H1 (cell line): ENCODE measurements around the gene ADIPOR2. TPM values are rescaled to one million over a fixed set of nuclear protein-coding genes. Genes with fewer than 3 reads are reported as not detected.

ENCODE experiments used
- CTCF ChIA-PET: fragments of 300-600 bp; sonication (Branson Sonifier 250); formaldehyde crosslinking; loops from one replicate; lab custom pipeline; 2021; ENCODE audit not compliant: partially characterized antibody; lab: Charles Lee
- POLR2A ChIA-PET: fragments of 300-600 bp; sonication (Branson Sonifier 250); formaldehyde crosslinking; loops from one replicate; lab custom pipeline; 2021; ENCODE audit warnings: inconsistent platforms; ENCODE audit not compliant: partially characterized antibody; lab: Charles Lee
- DNase-seq, 2 experiments: peaks; one replicate each; pipeline versions ENCODE4 v3.0.0 to v3.0.0-alpha.2; 2010 to 2022; ENCODE audit warnings: low spot score in 2 of 2, low read depth in 1 of 2, mixed read lengths in 1 of 2
- FAIRE-seq: peaks from 2 replicates; lab custom pipeline; 2011; peaks lifted over from hg19 to GRCh38; lab: Jason Lieb, UNC
- H2AFZ ChIP-seq: 2 replicates; pipeline ENCODE4 v1.8.1; 2012; ENCODE audit warnings: low read length, inconsistent platforms
- H2AK5ac ChIP-seq: 2 replicates; pipeline ENCODE4 v1.6.1; 2013; ENCODE audit warnings: low read depth, low read length
- H2BK120ac ChIP-seq: replicated peaks from 2 replicates; pipeline ENCODE3; 2013; ENCODE audit warnings: low read depth, low read length, inconsistent platforms
- H2BK12ac ChIP-seq: 2 replicates; pipeline ENCODE4 v1.6.1; 2013; ENCODE audit warnings: low read depth, low read length
- H2BK15ac ChIP-seq: 2 replicates; pipeline ENCODE4 v1.6.1; 2013; ENCODE audit warnings: low read length
- H2BK20ac ChIP-seq: 2 replicates; pipeline ENCODE4 v1.6.1; 2013; ENCODE audit warnings: low read length
- H2BK5ac ChIP-seq: 2 replicates; pipeline ENCODE4 v1.6.1; 2013; ENCODE audit warnings: low read depth, low read length
- H3K14ac ChIP-seq: 2 replicates; pipeline ENCODE4 v1.6.1; 2013; ENCODE audit warnings: inconsistent platforms; ENCODE audit not compliant: insufficient read length
- H3K18ac ChIP-seq: 2 replicates; pipeline ENCODE4 v1.6.1; 2013; ENCODE audit warnings: low read length; ENCODE audit errors: extremely low read depth
- H3K23ac ChIP-seq: 2 replicates; pipeline ENCODE4 v1.6.1; 2013; ENCODE audit warnings: inconsistent platforms; ENCODE audit not compliant: insufficient read length
- H3K23me2 ChIP-seq: 2 replicates; pipeline ENCODE4 v1.6.1; 2013; ENCODE audit warnings: low read depth, low read length
- H3K27ac ChIP-seq: 2 replicates; pipeline ENCODE4 v1.6.1; 2011; ENCODE audit warnings: low read depth, low read length, inconsistent platforms
- H3K27me3 ChIP-seq, 4 experiments: replicated peaks in 1 of 4; 1 replicate in 1 of 4; 2 replicates in 3 of 4; pipeline versions ENCODE4 v1.6.1 to v1.8.1; 2011 to 2013; ENCODE audit warnings: low read length in 3 of 4, mild to moderate bottlenecking in 3 of 4, inconsistent platforms in 2 of 4, mixed read lengths in 2 of 4, moderate library complexity in 1 of 4; ENCODE audit not compliant: control insufficient read depth in 3 of 4, insufficient read depth in 3 of 4; ENCODE audit errors: extremely low read depth in 1 of 4
- H3K36me3 ChIP-seq, 4 experiments: 2 replicates each; pipeline versions ENCODE4 v1.6.1 to v1.8.1; 2011 to 2013; ENCODE audit warnings: mild to moderate bottlenecking in 4 of 4, low read length in 3 of 4, moderate library complexity in 2 of 4, control low read depth in 1 of 4, inconsistent platforms in 1 of 4; ENCODE audit not compliant: insufficient read depth in 4 of 4, control insufficient read depth in 2 of 4
- H3K4ac ChIP-seq: replicated peaks from 2 replicates; pipeline ENCODE3; 2013; ENCODE audit warnings: low read length, low read depth, mixed read lengths, inconsistent platforms; ENCODE audit not compliant: insufficient read length
- H3K4me1 ChIP-seq, 4 experiments: replicated peaks in 1 of 4; 1 replicate in 1 of 4; 2 replicates in 3 of 4; pipeline versions ENCODE4 v1.6.1 to v1.8.1; 2011 to 2013; ENCODE audit warnings: low read length in 3 of 4, inconsistent platforms in 2 of 4, mixed read lengths in 1 of 4; ENCODE audit not compliant: insufficient read depth in 4 of 4, control insufficient read depth in 3 of 4
- H3K4me2 ChIP-seq, 2 experiments: 2 replicates each; pipeline versions ENCODE4 v1.6.1 to v1.8.1; 2011 to 2013; ENCODE audit warnings: low read depth in 2 of 2, low read length in 2 of 2, control low read depth in 1 of 2, inconsistent platforms in 1 of 2, mild to moderate bottlenecking in 1 of 2; ENCODE audit not compliant: insufficient read depth in 1 of 2
- H3K4me3 ChIP-seq, 4 experiments: fragments of 200-600, 300-600 bp in 1 of 4; sonication (generic), shearing (Covaris generic), sonication (Bioruptor Twin) in 1 of 4; 2 replicates each; pipeline versions ENCODE4 v1.5.1 to v1.8.1; 2011 to 2016; ENCODE audit warnings: low read length in 4 of 4, low read depth in 3 of 4, control low read depth in 2 of 4, inconsistent platforms in 2 of 4, mild to moderate bottlenecking in 2 of 4, mixed read lengths in 1 of 4, moderate library complexity in 1 of 4; ENCODE audit not compliant: insufficient read depth in 2 of 4; ENCODE audit errors: extremely low read depth in 1 of 4
- H3K56ac ChIP-seq: replicated peaks from 2 replicates; pipeline ENCODE3; 2013; ENCODE audit warnings: low read depth, mild to moderate bottlenecking, mixed read lengths, low read length, inconsistent platforms; ENCODE audit not compliant: insufficient read length
- H3K79me1 ChIP-seq: 2 replicates; pipeline ENCODE4 v1.6.1; 2013; ENCODE audit warnings: low read depth, low read length, control low read depth
- H3K79me2 ChIP-seq, 2 experiments: 2 replicates each; pipeline versions ENCODE4 v1.6.1 to v1.8.1; 2012 to 2013; ENCODE audit warnings: low read length in 2 of 2, mild to moderate bottlenecking in 2 of 2, inconsistent platforms in 1 of 2; ENCODE audit not compliant: insufficient read depth in 2 of 2, control insufficient read depth in 1 of 2
- H3K9ac ChIP-seq, 4 experiments: replicated peaks in 1 of 4; 1 replicate in 1 of 4; 2 replicates in 3 of 4; pipeline versions ENCODE4 v1.6.1 to v1.8.1; 2011 to 2013; ENCODE audit warnings: low read depth in 3 of 4, low read length in 3 of 4, control low read depth in 2 of 4, mild to moderate bottlenecking in 2 of 4, moderate library complexity in 2 of 4, inconsistent platforms in 1 of 4; ENCODE audit errors: extremely low read depth in 1 of 4
- H3K9me3 ChIP-seq, 2 experiments: 2 replicates each; pipeline versions ENCODE4 v1.6.1 to v1.8.1; 2012 to 2013; ENCODE audit warnings: mild to moderate bottlenecking in 2 of 2, moderate library complexity in 2 of 2, control low read depth in 1 of 2, inconsistent platforms in 1 of 2, low read depth in 1 of 2, low read length in 1 of 2, mixed read lengths in 1 of 2; ENCODE audit not compliant: insufficient read depth in 2 of 2
- H4K20me1 ChIP-seq, 2 experiments: replicated peaks in 1 of 2; 2 replicates each; pipeline versions ENCODE3 to v1.8.1; 2011 to 2013; ENCODE audit warnings: inconsistent platforms in 2 of 2, low read length in 2 of 2, mild to moderate bottlenecking in 1 of 2; ENCODE audit not compliant: insufficient read depth in 2 of 2, control insufficient read depth in 1 of 2
- H4K5ac ChIP-seq: 2 replicates; pipeline ENCODE4 v1.6.1; 2013; ENCODE audit warnings: low read length, low read depth, mixed read lengths, inconsistent platforms; ENCODE audit not compliant: insufficient read length
- H4K8ac ChIP-seq: 2 replicates; pipeline ENCODE4 v1.8.0; 2013; ENCODE audit warnings: mild to moderate bottlenecking, moderate library complexity, low read length, inconsistent platforms; ENCODE audit not compliant: insufficient read depth; ENCODE audit errors: extremely low read depth
- H4K91ac ChIP-seq: replicated peaks from 2 replicates; pipeline ENCODE3; 2013; ENCODE audit warnings: low read length, mixed read lengths, inconsistent platforms; ENCODE audit not compliant: insufficient read length
- CHD2 ChIP-seq: IDR thresholded peaks from 2 replicates; pipeline ENCODE4 v1.6.1; 2012; ENCODE audit warnings: low read length, improper control_type of control experiment
- KDM5A ChIP-seq: fragments of 200-600 bp; IDR thresholded peaks from 2 replicates; pipeline ENCODE4 v1.7.1; 2012; ENCODE audit warnings: mild to moderate bottlenecking, low read length, inconsistent platforms, mixed read lengths
- NANOG ChIP-seq: IDR thresholded peaks from 2 replicates; pipeline ENCODE4 v1.6.1; 2011; ENCODE audit warnings: low read length, low read depth, mild to moderate bottlenecking, inconsistent platforms; ENCODE audit not compliant: insufficient read depth, poor library complexity, severe bottlenecking
- POLR2A ChIP-seq, 2 experiments: IDR thresholded peaks; 1 replicate in 1 of 2; 2 replicates in 1 of 2; pipeline ENCODE4 v1.6.1; 2011; ENCODE audit warnings: low read depth in 2 of 2, low read length in 2 of 2, mild to moderate bottlenecking in 2 of 2; ENCODE audit errors: control extremely low read depth in 1 of 2
- SUZ12 ChIP-seq: fragments of 200-600 bp; sonication (generic); IDR thresholded peaks from 2 replicates; pipeline ENCODE4 v1.6.1; 2012; ENCODE audit warnings: mild to moderate bottlenecking, inconsistent platforms, low read length, moderate library complexity, mixed read lengths
- USF2 ChIP-seq: IDR thresholded peaks from 2 replicates; pipeline ENCODE4 v1.6.1; 2011; ENCODE audit warnings: low read length, improper control_type of control experiment
- YY1 ChIP-seq: IDR thresholded peaks from 2 replicates; pipeline ENCODE4 v1.6.1; 2011; ENCODE audit warnings: low read depth, mild to moderate bottlenecking, low read length
- WGBS, 2 experiments: shearing (Covaris generic) in 1 of 2; methylation state at CpG; one replicate each; pipeline versions ENCODE4 v1.1.6 to v1.1.7; 2013 to 2015; ENCODE audit warnings: low lambda C conversion rate in 2 of 2, mixed read lengths in 2 of 2, inconsistent platforms in 1 of 2, low coverage in 1 of 2, missing lambda C conversion rate in 1 of 2; ENCODE audit not compliant: insufficient replicate concordance in 2 of 2, insufficient coverage in 1 of 2, insufficient read length in 1 of 2; ENCODE audit errors: extremely low coverage in 1 of 2, missing lambda C conversion rate in 1 of 2; 5-methylcytosine and 5-hydroxymethylcytosine counted together
- polyA plus RNA-seq, 7 experiments: library from polyadenylated mRNA; depleted of rRNA in 3 of 7; stranded (reverse) in 5 of 7; unstranded in 2 of 7; fragments of >200 nt in 5 of 7; fragments of 200-250 nt in 2 of 7; gene quantifications; 1 replicate in 5 of 7; 2 replicates in 1 of 7; 4 replicates in 1 of 7; pipeline versions ENCODE4 v1.2.1 to v1.2.3, GENCODE V29; 2011 to 2013; ENCODE audit warnings: missing spikeins in 2 of 7, mixed read lengths in 2 of 7
- total RNA-seq: library from RNA; stranded (reverse); fragmentation: NEBNext Ultra II Directional; extraction: Animal tissue kit (Norgen Biotek cat#: 25700); gene quantifications from 2 replicates; pipeline ENCODE4 v1.2.1, GENCODE V29; 2021
- TF ChIP-seq, protein P1 (sequence below), 3 experiments: IDR thresholded peaks; 1 replicate in 2 of 3; 2 replicates in 1 of 3; pipeline versions ENCODE4 v1.5.1 to v1.6.1; 2011; ENCODE audit warnings: low read length in 3 of 3, mild to moderate bottlenecking in 3 of 3, inconsistent platforms in 2 of 3, low read depth in 1 of 3, moderate library complexity in 1 of 3; ENCODE audit not compliant: insufficient read depth in 1 of 3; ENCODE audit errors: control extremely low read depth in 1 of 3
- TF ChIP-seq, protein P2 (sequence below): IDR thresholded peaks from 2 replicates; pipeline ENCODE4 v1.6.1; 2012; ENCODE audit warnings: low read length, inconsistent platforms

The ADIPOR2 gene
- total and polyA plus RNA-seq, 2 of the 8 experiments (the other 6 are each of a cell fraction or from before 2014, with no cell fraction given): 17.5 to 50.8 TPM

DNA sequence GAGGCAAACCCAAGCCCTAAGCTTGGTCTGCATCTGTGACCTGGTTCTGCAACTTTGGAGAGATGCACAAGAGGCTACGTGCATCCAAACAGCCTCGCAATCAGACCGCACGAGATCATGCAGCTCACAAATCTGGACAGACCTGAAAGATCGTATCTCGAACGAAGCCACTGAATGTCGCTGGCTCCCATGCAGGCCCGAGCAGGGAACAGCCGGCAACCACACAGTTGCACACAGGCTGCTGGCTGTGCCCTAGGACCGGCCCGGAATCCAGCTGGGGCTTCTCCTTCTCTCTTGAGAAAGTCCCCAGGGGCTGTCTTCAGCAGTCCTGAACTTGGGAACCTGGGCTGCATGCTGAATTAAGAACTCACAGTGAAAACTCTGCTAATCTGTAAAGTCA is 34.0 kb upstream of the ADIPOR2 start:
- Histone ChIP-seq H2AK5ac (no peak overlapping the region), H3K23me2 (peaks cover 5% of the 10 kb centered on the region; the same call in 1 of the 2 replicates), H4K8ac (no peak overlapping the region), H3K56ac (no peak overlapping the region), H2BK120ac (no peak overlapping the region), H3K27me3 (peaks cover 4 to 17% (median 11%) of the 10 kb centered on the region in 4 experiments), H4K20me1 (no peaks in the 10 kb centered on the region), H3K4me3 (no peak overlapping the region), H3K4ac (no peak overlapping the region), H3K79me2 (no peaks in the 10 kb centered on the region), H3K9ac (no peak overlapping the region), H2BK20ac (no peak overlapping the region), H3K9me3 (no peaks in the 10 kb centered on the region), H3K4me2 (no peak overlapping the region), H3K14ac (no peak overlapping the region), H3K18ac (no peak overlapping the region), H2BK5ac (no peak overlapping the region), H3K4me1 (no peaks in the 10 kb centered on the region), H3K79me1 (no peaks in the 10 kb centered on the region), H4K5ac (no peak overlapping the region), H2AFZ (no peak overlapping the region), H3K36me3 (no peaks in the 10 kb centered on the region), H3K23ac (no peak overlapping the region), H2BK15ac (no peak overlapping the region), H4K91ac (no peak overlapping the region), H3K27ac (no peak overlapping the region), H2BK12ac (no peak overlapping the region; the same call in 1 of the 2 replicates)
- WGBS, 2 experiments: 93% methylated on average over 12 of the region's 12 CpGs; no CpG with 5 or more reads in 1 of the 2 experiments
- FAIRE-seq (no peak), DNase-seq (no peak)
- ChIA-PET CTCF (interaction anchor here (0.6 to 18.8 kb wide), 10 partner anchors 22 to 1996 kb away, joined by 3 to 265 read pairs (median 4); no protein-coding TSS in a partner anchor), POLR2A (interaction anchor here (3.0 kb wide), 1 partner anchor 35 kb away, joined by 7 read pairs; the partner anchor contains the start of gene ADIPOR2)
- TF ChIP-seq USF2: no peak
- TF ChIP-seq SUZ12: no peak
- no peak for TF ChIP-seq CHD2
- TF ChIP-seq KDM5A: no peak
- TF ChIP-seq, protein P1, sequence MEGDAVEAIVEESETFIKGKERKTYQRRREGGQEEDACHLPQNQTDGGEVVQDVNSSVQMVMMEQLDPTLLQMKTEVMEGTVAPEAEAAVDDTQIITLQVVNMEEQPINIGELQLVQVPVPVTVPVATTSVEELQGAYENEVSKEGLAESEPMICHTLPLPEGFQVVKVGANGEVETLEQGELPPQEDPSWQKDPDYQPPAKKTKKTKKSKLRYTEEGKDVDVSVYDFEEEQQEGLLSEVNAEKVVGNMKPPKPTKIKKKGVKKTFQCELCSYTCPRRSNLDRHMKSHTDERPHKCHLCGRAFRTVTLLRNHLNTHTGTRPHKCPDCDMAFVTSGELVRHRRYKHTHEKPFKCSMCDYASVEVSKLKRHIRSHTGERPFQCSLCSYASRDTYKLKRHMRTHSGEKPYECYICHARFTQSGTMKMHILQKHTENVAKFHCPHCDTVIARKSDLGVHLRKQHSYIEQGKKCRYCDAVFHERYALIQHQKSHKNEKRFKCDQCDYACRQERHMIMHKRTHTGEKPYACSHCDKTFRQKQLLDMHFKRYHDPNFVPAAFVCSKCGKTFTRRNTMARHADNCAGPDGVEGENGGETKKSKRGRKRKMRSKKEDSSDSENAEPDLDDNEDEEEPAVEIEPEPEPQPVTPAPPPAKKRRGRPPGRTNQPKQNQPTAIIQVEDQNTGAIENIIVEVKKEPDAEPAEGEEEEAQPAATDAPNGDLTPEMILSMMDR (IDR thresholded peaks at IDR 0.05; ENCODE audit: control extremely low read depth in 1 of 3, insufficient read depth in 1 of 3, low read depth in 1 of 3, low read length in 3 of 3): no peak
- TF ChIP-seq YY1: no peak
- TF ChIP-seq, protein P2, sequence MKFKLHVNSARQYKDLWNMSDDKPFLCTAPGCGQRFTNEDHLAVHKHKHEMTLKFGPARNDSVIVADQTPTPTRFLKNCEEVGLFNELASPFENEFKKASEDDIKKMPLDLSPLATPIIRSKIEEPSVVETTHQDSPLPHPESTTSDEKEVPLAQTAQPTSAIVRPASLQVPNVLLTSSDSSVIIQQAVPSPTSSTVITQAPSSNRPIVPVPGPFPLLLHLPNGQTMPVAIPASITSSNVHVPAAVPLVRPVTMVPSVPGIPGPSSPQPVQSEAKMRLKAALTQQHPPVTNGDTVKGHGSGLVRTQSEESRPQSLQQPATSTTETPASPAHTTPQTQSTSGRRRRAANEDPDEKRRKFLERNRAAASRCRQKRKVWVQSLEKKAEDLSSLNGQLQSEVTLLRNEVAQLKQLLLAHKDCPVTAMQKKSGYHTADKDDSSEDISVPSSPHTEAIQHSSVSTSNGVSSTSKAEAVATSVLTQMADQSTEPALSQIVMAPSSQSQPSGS: no peak
- no peak for TF ChIP-seq NANOG
- TF ChIP-seq POLR2A (IDR thresholded peaks at IDR 0.05; ENCODE audit: control extremely low read depth in 1 of 2, low read depth in 2 of 2, low read length in 2 of 2): no peak
